ENCODE data around the gene KRT77. TPM values are rescaled to one million over a fixed set of nuclear protein-coding genes. Genes with fewer than 3 reads are reported as not detected.

Gene KRT77
- total RNA-seq, 1 donor from 2014 or later: not detected

DNA sequence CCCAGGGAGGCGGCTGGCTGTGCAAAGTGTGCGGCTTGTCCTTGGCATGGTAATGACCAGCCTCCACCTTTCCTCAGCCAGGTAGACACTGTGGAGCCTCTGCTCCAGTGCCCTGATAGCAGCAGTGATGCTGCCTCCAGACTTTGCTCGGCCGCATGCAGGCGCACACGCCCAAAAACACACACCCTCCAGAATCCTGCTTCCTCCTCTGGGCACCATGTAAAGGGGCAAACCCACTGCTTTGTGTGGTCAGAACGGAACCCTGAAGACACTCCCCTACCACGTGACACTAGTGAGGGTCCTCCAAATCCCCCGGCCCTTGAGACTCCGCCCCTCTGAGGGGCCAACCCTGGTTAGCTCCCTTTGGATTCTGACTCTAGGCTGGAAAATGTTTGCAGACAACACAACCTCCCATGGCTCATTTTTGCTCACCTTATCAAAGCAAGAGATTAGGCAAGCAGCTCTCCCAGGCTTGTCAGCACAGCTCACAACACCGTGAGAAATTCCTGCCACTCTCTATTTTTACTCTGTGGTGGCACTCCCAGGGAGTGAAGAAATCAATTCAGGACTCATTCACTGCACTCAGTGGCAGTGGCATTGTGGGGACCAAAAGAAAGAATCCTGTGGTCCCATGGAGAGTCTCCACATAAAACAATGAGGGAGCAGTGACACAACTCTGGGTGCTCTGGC, 4.5 kb downstream of the KRT77 start:
- intact Hi-C loops (cut with DNase I): no loop called here
- no peaks in the 10 kb centered on the region for H3K9me3 ChIP-seq
- no peak for DNase-seq
- no peaks in the 10 kb centered on the region for H3K4me1 ChIP-seq
- no peaks in the 10 kb centered on the region for H3K36me3 ChIP-seq
- no peak for TF ChIP-seq CTCF (IDR thresholded peaks at IDR 0.05)
- H3K27me3 ChIP-seq: peaks cover 25% of the 10 kb centered on the region
- no peak overlapping the region for H3K27ac ChIP-seq
- no peak for ATAC-seq
- no peak overlapping the region for H3K4me3 ChIP-seq

GRCh38 chr12:52697058-52697582, 6.2 kb downstream of the KRT77 start:
- intact Hi-C loops (cut with DNase I): no loop called here
- peaks cover 25% of the 10 kb centered on the region for H3K27me3 ChIP-seq

GRCh38 chr12:52696588-52696987, 6.7 kb downstream of the KRT77 start:
- TF ChIP-seq CTCF (IDR thresholded peaks at IDR 0.05): no peak
- Histone ChIP-seq H3K27me3 (peaks cover 20% of the 10 kb centered on the region), H3K36me3 (no peaks in the 10 kb centered on the region), H3K9me3 (no peaks in the 10 kb centered on the region), H3K4me1 (no peaks in the 10 kb centered on the region), H3K4me3 (no peak overlapping the region), H3K27ac (no peak overlapping the region)
- ATAC-seq (no peak), DNase-seq (no peak)
- intact Hi-C loops (cut with DNase I): no loop called here

More at GRCh38 chr12:52697058-52697582, 6.2 kb downstream of the KRT77 start:
- no peak overlapping the region for H3K27ac ChIP-seq
- TF ChIP-seq CTCF (IDR thresholded peaks at IDR 0.05): no peak
- no peak for DNase-seq
- H3K4me1 ChIP-seq: no peaks in the 10 kb centered on the region
- no peak for ATAC-seq
- H3K36me3 ChIP-seq: no peaks in the 10 kb centered on the region
- no peaks in the 10 kb centered on the region for H3K9me3 ChIP-seq
- no peak overlapping the region for H3K4me3 ChIP-seq

DNA sequence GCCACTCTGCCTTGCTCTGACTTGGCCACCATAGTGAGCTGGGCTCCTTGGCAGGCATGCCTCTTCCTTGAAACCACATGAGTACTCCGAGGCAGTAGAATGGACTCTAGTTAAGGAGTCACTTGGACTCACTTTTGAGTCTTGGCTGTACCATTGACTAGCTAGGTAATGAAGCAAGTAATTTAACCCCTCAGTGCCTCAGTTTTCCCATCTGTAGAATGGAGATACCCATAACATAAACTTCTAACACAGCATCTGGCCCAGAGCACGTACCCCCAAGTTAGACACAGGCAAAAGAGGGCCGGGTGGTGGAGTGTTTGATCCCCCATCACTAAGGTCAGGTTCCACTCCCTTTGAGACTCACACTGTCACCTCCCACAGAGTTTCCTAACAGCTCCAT, 8.3 kb downstream of the KRT77 start:
- Histone ChIP-seq H3K36me3 (no peaks in the 10 kb centered on the region), H3K9me3 (no peaks in the 10 kb centered on the region), H3K27ac (no peak overlapping the region), H3K27me3 (peaks cover 27% of the 10 kb centered on the region), H3K4me1 (peaks cover 8% of the 10 kb centered on the region), H3K4me3 (no peak overlapping the region)
- ATAC-seq (no peak), DNase-seq (no peak)
- intact Hi-C loops (cut with DNase I): no loop called here
- TF ChIP-seq CTCF (IDR thresholded peaks at IDR 0.05): no peak

DNA sequence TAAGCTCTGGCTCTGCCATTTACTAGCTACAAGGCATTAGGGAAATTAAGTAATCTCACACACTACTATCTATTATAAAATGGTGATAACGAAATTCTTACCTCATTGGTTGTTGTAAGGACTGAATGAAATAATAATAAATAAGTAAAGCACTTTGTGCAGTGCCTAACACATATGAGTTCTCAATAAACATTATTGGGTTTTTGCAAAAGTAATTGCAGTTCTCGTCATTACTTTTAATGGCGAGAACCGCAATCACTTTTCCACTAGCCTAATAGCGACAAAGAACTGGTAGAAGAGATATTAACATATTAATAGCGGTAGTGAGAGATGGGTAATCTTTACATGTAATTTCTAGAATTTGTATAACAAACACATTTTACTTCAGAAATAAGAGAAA, 9.2 kb downstream of the KRT77 start:
- ATAC-seq (no peak), DNase-seq (no peak)
- Histone ChIP-seq H3K9me3 (no peaks in the 10 kb centered on the region), H3K4me3 (no peak overlapping the region), H3K27me3 (peaks cover 34% of the 10 kb centered on the region), H3K27ac (no peak overlapping the region), H3K4me1 (peaks cover 8% of the 10 kb centered on the region), H3K36me3 (no peaks in the 10 kb centered on the region)
- TF ChIP-seq CTCF (IDR thresholded peaks at IDR 0.05): no peak
- intact Hi-C loops (cut with DNase I): no loop called here
